ENCODE measurements around the gene CBARP. TPM values are rescaled to one million over a fixed set of nuclear protein-coding genes. Genes with fewer than 3 reads are reported as not detected.

The CBARP gene
- total RNA-seq, 2 donors from 2014 or later = 21.5 to 28.5 TPM

DNA sequence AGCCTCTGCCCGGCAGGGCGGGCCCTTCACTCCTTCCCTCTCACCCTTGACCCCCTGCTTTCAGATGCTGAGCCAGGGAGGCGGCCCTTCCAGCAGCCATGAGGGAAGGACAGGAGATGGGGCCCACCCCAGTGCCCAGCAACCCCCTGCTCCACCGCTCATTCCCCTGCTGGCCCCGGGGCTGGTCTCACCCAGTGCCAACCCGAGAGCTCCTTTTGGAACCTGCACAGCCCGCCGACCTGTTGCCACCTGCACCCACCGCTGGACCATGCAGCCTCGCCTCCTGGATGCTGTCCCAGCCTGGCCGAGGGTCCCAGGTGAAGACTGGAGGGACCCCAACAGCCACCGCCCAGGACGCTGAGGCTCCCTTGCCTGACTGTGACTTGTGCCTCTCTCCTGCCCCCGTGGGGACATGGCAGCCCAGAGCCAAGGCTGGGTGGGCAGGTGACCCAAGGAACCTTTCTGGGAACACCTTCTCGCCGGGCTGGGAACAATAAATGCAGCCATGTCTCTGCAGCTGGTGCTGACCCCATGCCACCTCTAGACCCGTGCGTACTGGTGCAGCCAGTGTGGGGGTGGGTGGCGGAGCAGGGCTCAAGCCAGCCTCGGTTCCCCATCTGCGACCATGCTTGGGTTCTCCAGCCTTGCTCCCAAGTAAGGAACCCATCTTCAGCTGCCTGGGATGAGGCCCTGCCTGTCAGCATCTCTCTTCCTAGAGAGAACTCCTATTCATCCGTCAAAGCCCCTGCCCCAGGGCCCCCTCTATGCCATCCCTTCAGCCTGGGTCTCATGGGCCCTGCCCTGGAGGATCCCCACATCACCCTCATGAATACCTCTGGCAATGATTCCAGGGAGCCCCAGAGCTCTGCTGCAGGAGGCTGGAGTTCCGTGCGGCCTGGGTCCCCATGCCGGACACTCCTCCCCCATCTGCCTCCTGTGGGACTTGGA lies 41.2 kb upstream of the CBARP start:
- Mint-ChIP-seq H3K9me3 (no peaks in the 10 kb centered on the region), H3K4me3 (no peak overlapping the region), H3K36me3 (ENCODE audit: low read depth) (peaks cover 28% of the 10 kb centered on the region), H3K4me1 (peaks cover 4% of the 10 kb centered on the region), H3K27me3 (ENCODE audit: insufficient read depth) (no peaks in the 10 kb centered on the region), H3K27ac (no peak overlapping the region)
- Histone ChIP-seq H3K36me3 (ENCODE audit: control insufficient read depth, insufficient read depth, low read length) (peaks cover 26% of the 10 kb centered on the region), H3K9ac (ENCODE audit: extremely low read depth, low read length, poor library complexity, severe bottlenecking) (no peak overlapping the region), H3K4me3 (ENCODE audit: low read length) (no peak overlapping the region), H3K27me3 (ENCODE audit: control insufficient read depth, insufficient read depth, low read length, poor library complexity, severe bottlenecking) (no peaks in the 10 kb centered on the region), H3K27ac (ENCODE audit: low read depth, low read length) (no peak overlapping the region), H3K4me1 (ENCODE audit: control insufficient read depth, insufficient read depth, low read length) (peaks cover 8% of the 10 kb centered on the region), H3K9me3 (ENCODE audit: control insufficient read depth, low read length) (no peaks in the 10 kb centered on the region)
- DNase-seq = no peak
- TF ChIP-seq, protein P1, sequence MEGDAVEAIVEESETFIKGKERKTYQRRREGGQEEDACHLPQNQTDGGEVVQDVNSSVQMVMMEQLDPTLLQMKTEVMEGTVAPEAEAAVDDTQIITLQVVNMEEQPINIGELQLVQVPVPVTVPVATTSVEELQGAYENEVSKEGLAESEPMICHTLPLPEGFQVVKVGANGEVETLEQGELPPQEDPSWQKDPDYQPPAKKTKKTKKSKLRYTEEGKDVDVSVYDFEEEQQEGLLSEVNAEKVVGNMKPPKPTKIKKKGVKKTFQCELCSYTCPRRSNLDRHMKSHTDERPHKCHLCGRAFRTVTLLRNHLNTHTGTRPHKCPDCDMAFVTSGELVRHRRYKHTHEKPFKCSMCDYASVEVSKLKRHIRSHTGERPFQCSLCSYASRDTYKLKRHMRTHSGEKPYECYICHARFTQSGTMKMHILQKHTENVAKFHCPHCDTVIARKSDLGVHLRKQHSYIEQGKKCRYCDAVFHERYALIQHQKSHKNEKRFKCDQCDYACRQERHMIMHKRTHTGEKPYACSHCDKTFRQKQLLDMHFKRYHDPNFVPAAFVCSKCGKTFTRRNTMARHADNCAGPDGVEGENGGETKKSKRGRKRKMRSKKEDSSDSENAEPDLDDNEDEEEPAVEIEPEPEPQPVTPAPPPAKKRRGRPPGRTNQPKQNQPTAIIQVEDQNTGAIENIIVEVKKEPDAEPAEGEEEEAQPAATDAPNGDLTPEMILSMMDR (conservative IDR thresholded peaks at IDR 0.05) = no peak
- WGBS, 2 experiments (ENCODE audit: insufficient coverage in 1 of 2, insufficient read length in 1 of 2) = 93 to 94% methylated on average over 16 to 25 of the region's 25 CpGs

DNA sequence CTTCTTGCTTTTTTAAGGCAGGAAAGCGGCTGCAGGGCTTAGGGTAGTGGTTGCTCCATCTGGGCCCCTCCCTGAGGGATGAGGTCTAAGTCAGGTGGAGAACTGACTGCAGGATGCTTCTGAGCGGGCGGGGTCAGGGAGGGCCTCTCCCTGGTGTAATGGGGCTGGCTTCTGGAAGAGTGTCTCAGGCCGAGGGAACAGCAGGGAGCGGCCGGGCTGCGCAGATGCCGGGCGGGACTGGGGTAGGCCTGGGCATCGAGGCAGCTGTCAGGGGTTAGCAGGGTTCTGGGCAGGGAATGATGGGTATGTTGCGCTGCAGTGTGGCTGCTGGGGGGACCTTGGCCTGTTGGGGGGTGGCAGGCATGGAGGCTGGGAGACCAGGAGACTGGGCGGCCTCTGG lies 40.3 kb upstream of the CBARP start:
- DNase-seq = no peak
- Histone ChIP-seq H3K9ac (ENCODE audit: extremely low read depth, low read length, poor library complexity, severe bottlenecking) (no peak overlapping the region), H3K9me3 (ENCODE audit: control insufficient read depth, low read length) (no peaks in the 10 kb centered on the region), H3K27ac (ENCODE audit: low read depth, low read length) (no peak overlapping the region), H3K36me3 (ENCODE audit: control insufficient read depth, insufficient read depth, low read length) (peaks cover 34% of the 10 kb centered on the region), H3K27me3 (ENCODE audit: control insufficient read depth, insufficient read depth, low read length, poor library complexity, severe bottlenecking) (no peaks in the 10 kb centered on the region), H3K4me1 (ENCODE audit: control insufficient read depth, insufficient read depth, low read length) (peaks cover 8% of the 10 kb centered on the region), H3K4me3 (ENCODE audit: low read length) (no peak overlapping the region)
- H3K27me3 Mint-ChIP-seq (ENCODE audit: insufficient read depth) = no peaks in the 10 kb centered on the region
- WGBS, 2 experiments (ENCODE audit: insufficient coverage in 1 of 2, insufficient read length in 1 of 2) = 88 to 91% methylated on average over 9 to 12 of the region's 12 CpGs
- H3K4me1 Mint-ChIP-seq = peaks cover 10% of the 10 kb centered on the region
- TF ChIP-seq, protein P1 (conservative IDR thresholded peaks at IDR 0.05) = no peak
- no peak overlapping the region for H3K4me3 Mint-ChIP-seq
- H3K36me3 Mint-ChIP-seq (ENCODE audit: low read depth) = peaks cover 35% of the 10 kb centered on the region
- H3K9me3 Mint-ChIP-seq = no peaks in the 10 kb centered on the region
- no peak overlapping the region for H3K27ac Mint-ChIP-seq

DNA sequence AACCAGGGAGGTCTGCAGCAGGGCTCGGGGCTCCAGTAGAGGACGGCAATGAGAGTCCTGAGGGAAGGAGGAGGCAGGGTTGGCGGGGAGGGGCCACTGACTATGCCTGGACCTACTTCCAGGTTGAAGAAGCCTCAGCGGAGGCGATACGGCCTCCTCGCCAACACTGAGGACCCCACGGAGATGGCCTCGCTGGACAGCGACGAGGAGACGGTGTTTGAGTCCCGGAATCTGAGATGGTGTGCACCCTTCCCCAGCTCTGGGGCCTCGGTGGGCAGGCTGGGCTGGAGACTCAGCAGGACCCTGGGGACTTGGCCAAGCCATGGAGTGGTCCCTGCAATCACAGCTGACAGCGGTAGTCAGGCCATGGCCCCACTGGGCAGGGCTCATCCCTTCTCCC lies 39.3 kb upstream of the CBARP start:
- H3K27ac Mint-ChIP-seq = peak overlapping the region; percentile 71
- Histone ChIP-seq H3K9me3 (ENCODE audit: control insufficient read depth, low read length) (no peaks in the 10 kb centered on the region), H3K36me3 (ENCODE audit: control insufficient read depth, insufficient read depth, low read length) (peaks cover 44% of the 10 kb centered on the region), H3K4me1 (ENCODE audit: control insufficient read depth, insufficient read depth, low read length) (peaks cover 8% of the 10 kb centered on the region), H3K27ac (ENCODE audit: low read depth, low read length) (no peak overlapping the region), H3K27me3 (ENCODE audit: control insufficient read depth, insufficient read depth, low read length, poor library complexity, severe bottlenecking) (no peaks in the 10 kb centered on the region), H3K9ac (ENCODE audit: extremely low read depth, low read length, poor library complexity, severe bottlenecking) (no peak overlapping the region), H3K4me3 (ENCODE audit: low read length) (no peak overlapping the region)
- no peak for DNase-seq
- peak overlapping the region; percentile 60 for H3K4me3 Mint-ChIP-seq
- peaks cover 45% of the 10 kb centered on the region for H3K36me3 Mint-ChIP-seq (ENCODE audit: low read depth)
- no peaks in the 10 kb centered on the region for H3K9me3 Mint-ChIP-seq
- TF ChIP-seq, protein P1 (conservative IDR thresholded peaks at IDR 0.05) = no peak
- peaks cover 18% of the 10 kb centered on the region for H3K4me1 Mint-ChIP-seq
- 92 to 94% methylated on average over 14 to 15 of the region's 15 CpGs for WGBS, 2 experiments (ENCODE audit: insufficient coverage in 1 of 2, insufficient read length in 1 of 2)
- no peaks in the 10 kb centered on the region for H3K27me3 Mint-ChIP-seq (ENCODE audit: insufficient read depth)

All from endodermal cell (in vitro differentiated cells).